ENCODE results near the gene PLXNA4. TPM values are rescaled to one million over a fixed set of nuclear protein-coding genes. Genes with fewer than 3 reads are reported as not detected.
A peak's percentile ranks its signal among the peaks of the same experiment; 100 is the strongest.

Gene PLXNA4
- total RNA-seq, 1 donor from 2014 or later: 34.9 TPM

DNA sequence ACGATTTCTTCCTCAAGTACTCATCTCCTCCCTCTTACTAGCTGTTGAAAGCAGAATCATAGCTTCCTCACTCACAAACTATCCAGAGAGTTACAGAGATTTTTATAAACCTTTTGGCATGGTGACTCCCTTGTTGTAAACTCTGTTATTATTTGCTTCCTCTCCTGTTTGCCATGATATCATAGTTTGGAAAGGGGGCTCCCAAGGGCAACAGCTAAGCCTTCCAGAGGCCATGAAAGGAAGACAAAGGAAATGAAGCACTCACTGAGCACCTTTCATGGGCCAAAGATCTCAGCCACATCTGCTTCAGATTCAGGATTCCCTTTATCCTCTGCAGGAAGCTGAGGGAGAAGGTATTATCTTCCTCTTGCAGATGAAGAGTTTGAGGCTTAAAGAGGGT, 484.6 kb downstream of the PLXNA4 start:
- peak; percentile 42 for DNase-seq (ENCODE audit: low spot score)

DNA sequence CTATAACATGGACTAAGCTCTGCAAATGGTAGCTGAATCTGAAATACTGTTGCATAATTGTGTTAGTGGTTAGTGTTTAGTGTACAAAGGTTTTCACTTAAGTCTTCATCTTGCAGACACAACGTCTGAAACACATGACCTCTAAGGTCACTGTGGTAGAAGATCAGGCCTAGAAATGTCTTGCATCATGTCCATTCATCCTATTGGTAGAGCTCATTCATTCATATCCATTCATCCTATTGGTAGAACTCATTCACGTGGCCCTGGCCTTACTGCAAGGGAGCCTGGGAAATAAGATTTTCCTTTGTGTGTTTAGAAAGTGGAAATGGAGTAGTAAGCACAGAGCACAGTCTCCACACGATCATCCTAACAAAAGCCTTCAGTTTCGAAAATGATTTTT, 485.8 kb downstream of the PLXNA4 start:
- no peak for DNase-seq (ENCODE audit: low spot score)

DNA sequence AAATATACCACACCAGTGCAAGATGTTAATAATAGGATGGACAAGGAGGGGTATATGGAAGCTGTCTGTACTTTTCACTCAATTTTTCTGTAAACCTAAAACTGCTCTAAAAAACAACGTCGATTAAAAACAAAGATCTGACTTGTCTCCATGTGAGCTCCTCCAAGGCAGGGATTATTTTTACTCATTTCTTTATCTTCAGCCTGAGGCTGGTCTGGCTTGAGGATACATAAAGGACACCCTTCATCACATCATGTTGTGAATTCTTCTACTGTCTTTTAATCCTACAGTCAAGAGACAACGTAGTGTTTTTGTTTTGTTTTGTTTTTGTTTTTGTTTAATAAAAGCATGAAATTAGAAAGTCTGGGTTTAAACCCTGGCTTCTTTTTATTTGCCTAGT, 486.9 kb downstream of the PLXNA4 start:
- no peak for DNase-seq (ENCODE audit: low spot score)

GRCh38 chr7:132087421-132087820, 488.8 kb downstream of the PLXNA4 start:
- DNase-seq (ENCODE audit: low spot score): no peak

GRCh38 chr7:132084776-132085388, 491.4 kb downstream of the PLXNA4 start:
- DNase-seq (ENCODE audit: low spot score): no peak

DNA sequence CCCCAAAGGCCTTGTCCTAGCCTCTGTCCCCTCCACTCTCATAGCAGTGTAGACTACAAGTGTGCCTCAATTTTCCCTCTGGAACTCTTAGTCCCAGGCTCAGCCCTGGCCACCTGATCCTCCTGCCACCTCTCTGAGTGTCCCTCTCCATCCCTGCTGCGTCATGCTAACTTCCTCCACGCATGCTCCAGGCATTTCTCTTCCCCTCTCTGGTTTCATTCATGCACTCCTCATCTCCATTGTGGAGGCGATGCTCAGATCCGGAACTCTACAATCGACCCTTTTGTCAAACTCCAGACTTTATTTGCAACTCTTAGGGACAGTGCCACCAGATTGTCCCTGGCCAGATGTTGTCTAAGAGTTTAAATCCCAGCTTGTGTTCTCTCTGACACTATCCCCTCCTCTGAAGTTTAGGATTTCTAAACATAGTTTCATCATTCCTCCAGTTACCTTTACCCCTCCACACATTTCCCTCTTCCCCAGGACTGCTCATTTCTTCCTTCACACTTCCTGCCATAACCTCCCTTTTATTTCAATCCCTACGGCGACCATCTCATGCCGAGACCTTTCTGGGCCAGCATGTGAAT, 492.6 kb downstream of the PLXNA4 start:
- no peak for DNase-seq (ENCODE audit: low spot score)

GRCh38 chr7:132083126-132083525, 493.1 kb downstream of the PLXNA4 start:
- DNase-seq (ENCODE audit: low spot score): no peak

- no peak for DNase-seq (ENCODE audit: low spot score)
These were observed 493.9 kb downstream of the PLXNA4 start for GRCh38 chr7:132082394-132082793.

GRCh38 chr7:132081686-132082085, 494.6 kb downstream of the PLXNA4 start:
- DNase-seq (ENCODE audit: low spot score): no peak

DNA sequence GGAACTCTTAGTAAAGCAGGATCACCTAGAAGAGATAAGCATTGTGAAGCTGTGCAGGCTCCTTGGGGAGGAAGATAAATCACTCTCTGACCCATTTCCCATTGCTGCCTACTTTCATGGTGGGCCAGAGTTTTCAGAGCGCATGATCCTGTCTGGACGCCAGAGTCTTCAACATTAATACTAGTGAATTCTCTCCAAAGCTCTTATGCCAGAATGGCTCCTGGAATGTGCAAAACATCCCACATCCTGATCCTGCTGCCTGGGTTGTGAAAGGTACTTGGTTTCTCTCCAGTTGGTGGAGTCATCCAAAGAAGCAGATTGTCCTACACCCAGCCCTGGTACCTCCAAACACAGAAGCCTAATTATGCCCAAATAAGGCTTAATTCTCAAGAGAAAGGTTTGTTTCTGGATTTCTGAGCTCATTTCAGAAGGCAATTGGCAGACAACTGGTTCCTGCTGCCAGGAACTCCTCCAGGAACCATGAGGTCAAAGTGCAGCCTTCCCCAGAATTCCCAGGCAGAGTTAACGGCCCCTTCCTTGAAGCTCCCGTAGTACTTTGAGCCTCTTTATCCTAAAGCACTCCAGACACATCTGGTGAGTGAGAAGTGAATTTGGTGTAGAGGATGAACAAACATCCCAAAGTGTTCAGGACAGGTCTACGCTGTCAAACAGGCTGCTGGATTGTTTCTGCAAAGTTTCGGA, 495.2 kb downstream of the PLXNA4 start:
- peak; percentile 96 for DNase-seq (ENCODE audit: low spot score)

GRCh38 chr7:132080467-132080866, 495.8 kb downstream of the PLXNA4 start:
- no peak for DNase-seq (ENCODE audit: low spot score)

GRCh38 chr7:132078891-132079735, 497.2 kb downstream of the PLXNA4 start:
- peak; percentile 51 for DNase-seq (ENCODE audit: low spot score)

GRCh38 chr7:132077971-132078685, 498.1 kb downstream of the PLXNA4 start:
- peak; percentile 72 for DNase-seq (ENCODE audit: low spot score)

DNA sequence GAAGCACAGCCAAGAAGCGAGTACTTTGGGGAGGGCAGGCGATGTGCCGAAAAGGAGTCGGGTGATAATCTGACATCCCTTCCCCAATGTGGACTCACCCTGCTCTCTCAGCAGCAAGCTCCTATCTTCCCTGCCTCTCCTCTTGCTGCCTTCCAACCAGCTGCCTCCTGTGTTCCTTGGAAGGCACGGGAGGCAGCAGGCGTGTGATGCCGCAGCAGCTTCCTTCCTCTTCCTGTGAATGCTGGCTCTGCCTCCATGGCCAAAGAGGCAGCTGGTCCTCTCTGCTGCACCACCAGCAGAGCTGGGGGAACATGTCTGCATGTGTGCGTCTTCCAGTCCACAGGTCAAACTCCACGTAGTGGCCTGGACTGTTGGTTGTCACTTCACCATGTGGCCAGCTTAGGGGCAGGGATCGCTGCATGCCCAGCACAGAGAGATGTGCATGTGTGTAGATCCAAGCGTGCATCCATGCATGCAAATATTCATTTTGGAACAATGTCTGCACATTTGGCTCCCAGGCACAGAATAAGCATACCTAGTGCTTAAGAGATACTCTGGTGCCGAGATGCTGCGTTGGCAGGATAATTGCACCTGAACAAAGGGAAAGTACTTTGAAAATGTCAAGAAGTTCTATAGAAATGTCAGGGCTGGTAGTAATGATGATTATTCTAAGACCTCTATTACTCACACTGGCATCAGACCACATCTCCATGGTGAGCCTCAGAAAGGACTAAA, 499.8 kb downstream of the PLXNA4 start:
- no peak for DNase-seq (ENCODE audit: low spot score)

- DNase-seq (ENCODE audit: low spot score): no peak
These were observed 500.8 kb downstream of the PLXNA4 start for GRCh38 chr7:132075515-132075914.

DNA sequence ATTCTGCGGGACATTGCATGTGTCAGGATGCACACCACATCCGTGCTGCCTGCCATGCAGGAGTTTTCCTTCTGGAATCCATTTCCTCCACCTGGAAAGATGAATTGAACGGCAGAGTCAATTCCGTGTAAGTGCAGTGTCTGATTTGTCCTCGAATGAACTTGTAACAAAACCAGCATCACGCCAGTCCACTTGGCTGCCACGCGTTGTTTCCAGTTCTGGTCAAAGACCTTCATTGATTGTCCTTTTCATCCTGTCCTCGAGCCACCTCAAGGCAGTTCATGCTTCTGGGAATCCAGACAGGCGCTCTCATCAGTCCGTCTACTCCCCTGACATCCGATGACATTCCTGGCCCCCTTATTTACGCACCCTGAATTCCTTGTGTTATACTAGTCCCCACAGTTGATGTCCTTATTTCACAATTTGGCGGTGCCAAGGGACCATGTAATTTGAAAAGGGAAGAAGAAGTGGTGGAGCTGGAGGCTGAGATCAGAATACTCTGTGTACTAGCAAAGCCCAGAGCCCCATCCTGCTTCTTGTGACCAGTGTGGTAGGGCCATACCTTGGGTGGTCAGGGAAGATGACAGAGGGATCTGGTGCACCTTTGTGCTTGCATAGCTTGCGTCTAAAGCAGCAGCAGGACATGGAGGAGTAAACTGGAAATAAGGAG, 502.2 kb downstream of the PLXNA4 start:
- DNase-seq (ENCODE audit: low spot score): no peak
